NCI-H345 (cell line): ENCODE results near the gene WDR4.
"Not testable (repeated sequence)": the region's sequence is repeated elsewhere in the genome, so short reads cannot be mapped to it uniquely, and the experiment has no call there.

Experiments
- DNase-seq: peaks from one replicate; lab custom pipeline; 2025; lab: John Stamatoyannopoulos, UW

WDR4 gene

DNA sequence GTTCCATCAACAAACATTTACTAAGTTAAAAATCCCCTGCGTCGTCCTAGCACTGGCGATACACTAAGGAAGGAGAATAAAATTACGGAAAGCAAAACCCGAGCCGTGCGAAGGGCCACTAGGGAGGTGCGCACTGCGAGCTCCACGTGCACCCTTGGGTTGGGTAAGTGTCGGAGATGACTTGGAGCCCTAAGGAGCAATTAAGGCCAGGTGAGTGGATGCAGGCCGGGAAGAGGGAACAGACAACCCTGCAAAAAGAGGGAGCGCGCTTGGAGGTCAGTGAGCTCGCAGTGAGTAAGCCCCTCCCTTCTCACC, 704 bp downstream of the WDR4 start:
- DNase-seq, result no peak

DNA sequence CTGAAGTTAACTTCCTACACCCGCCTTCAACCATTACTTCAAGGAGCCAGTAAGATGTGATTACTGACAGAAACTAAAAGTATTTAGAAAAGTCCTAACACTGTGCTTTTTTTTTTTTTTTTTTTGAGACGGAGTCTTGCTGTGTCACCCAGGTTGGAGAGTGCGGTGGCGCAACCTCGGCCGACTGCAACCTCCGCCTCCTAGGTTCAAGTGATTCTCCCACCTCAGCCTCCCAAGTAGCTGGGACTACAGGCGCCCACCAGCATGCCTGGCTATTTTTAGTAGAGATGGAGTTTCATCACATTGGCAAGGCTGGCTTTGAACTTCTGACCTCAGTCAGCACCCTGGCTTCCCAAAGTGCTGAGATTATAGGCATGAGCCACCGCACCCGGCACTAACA, 3.5 kb downstream of the WDR4 start:
- not testable (repeated sequence) for DNase-seq

- DNase-seq, result no peak
Measured at GRCh38 chr21:42873096-42873495, 6.2 kb downstream of the WDR4 start.

GRCh38 chr21:42868196-42868595, 11.1 kb downstream of the WDR4 start:
- no peak for DNase-seq

- peak; percentile 72 for DNase-seq
Measured at GRCh38 chr21:42865776-42866160, 13.6 kb downstream of the WDR4 start.

- DNase-seq, result no peak
Measured at GRCh38 chr21:42864815-42865775, 14.2 kb downstream of the WDR4 start.

GRCh38 chr21:42864286-42864685, 15.1 kb downstream of the WDR4 start:
- no peak for DNase-seq

DNA sequence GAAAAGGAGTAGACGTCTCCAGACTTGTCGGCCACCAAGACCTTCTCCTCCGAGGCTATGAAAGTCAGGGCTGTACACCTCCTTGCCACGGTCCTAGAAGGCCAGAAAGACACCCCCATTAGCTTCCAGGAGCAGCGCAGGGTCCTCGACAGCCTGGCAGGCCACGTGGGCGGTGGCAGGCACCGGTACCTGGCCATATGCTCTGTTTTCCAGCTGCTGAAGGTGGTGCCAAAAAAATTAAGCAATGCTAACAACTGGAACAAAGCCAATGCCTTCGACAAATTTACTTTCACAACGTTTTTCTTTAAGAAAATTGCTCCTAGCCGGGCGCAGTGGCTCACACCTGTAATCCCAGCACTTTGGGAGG, 15.9 kb downstream of the WDR4 start:
- no peak for DNase-seq

DNA sequence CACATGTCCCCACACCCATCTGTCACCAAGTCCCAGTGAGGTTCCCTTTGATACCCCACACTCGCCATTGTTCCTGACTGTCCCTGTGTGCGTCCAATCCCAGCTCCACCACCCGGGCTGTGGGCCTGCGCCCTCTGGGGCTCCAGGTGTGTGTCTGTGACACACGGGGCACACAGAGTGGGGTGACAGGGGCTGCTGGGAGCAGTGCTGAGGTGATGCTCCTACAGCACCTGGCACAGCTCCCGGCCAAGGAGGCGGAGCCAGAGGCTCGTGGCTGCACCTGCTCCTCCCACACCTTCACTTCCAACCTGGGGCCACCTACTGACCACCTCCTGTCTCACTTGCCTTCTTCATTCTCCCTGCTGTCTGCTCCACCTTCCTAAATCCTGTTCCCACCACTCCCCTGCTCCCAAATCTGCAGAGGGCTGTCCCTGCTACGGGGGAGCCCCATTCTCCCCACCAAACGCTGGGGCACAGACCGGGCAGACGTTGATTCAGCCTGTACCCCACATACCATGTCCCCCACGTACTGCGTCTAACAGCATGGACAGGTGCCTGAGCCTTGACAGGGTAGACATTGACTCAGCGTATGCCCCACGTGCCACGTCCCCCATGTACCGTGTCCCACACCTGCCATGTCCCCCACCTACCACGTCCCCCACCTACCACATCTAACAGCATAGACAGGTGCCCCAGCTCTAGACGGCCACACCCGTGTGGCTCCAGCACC, 16.4 kb downstream of the WDR4 start:
- DNase-seq, result peak; percentile 40

GRCh38 chr21:42861848-42862400, 17.4 kb downstream of the WDR4 start:
- DNase-seq, result no peak

DNA sequence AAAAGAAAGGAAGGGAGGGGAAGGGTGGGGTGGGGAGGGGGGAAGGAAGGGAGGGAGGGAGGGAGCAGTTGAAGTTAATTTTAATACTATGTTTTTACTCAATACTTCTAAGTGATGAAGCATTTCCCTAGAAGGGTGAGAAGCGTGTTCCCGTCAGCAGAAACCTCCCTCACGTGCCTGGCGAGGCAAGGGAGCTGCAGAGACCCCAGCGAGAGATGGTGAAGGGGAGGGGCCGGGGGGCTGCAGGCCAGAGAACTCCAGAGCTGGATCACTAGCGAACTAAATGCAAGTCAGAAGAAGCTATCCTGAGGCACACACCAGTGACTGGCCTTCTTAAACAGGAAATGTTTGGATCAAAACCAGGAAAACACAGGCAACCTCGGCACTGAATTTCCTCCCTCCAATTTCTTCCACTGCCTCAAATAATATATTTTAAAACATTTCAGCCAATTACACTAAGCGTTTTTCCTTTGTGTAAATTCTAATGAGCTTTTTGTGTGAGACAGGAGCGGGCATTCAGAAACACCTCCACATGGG, 18.0 kb downstream of the WDR4 start:
- no peak for DNase-seq

GRCh38 chr21:42860345-42860744, 19.0 kb downstream of the WDR4 start:
- DNase-seq, result no peak

- DNase-seq, result no peak
Measured at GRCh38 chr21:42859891-42860230, 19.5 kb downstream of the WDR4 start.

- DNase-seq, result no peak
Measured at GRCh38 chr21:42858957-42859890, 20.1 kb downstream of the WDR4 start.

- DNase-seq, result no peak
Measured at GRCh38 chr21:42858185-42858847, 21.0 kb downstream of the WDR4 start.

DNA sequence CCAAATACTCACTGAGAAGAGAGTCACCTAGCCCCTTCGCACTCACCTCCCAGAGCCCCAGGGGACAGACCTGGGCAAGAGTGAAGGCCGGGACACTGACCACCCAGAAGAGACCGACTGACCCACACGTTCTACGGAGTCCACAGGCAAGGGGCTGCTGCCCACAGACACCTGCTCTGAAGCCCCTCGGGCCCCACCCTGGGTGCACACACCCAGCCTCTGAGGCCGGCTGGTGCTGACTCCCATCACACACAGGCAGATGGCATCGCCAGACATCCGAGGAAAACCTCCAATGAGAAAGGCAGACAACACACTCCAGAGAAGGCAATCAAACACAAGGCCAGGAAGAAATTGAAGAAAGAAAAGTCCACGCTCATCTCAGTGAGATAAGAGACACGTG, 22.1 kb downstream of the WDR4 start:
- DNase-seq, result no peak

GRCh38 chr21:42855937-42856335, 23.4 kb downstream of the WDR4 start:
- no peak for DNase-seq

GRCh38 chr21:42855171-42855936, 24.0 kb downstream of the WDR4 start:
- DNase-seq, result no peak

GRCh38 chr21:42854246-42855010, 24.9 kb downstream of the WDR4 start:
- no peak for DNase-seq

DNA sequence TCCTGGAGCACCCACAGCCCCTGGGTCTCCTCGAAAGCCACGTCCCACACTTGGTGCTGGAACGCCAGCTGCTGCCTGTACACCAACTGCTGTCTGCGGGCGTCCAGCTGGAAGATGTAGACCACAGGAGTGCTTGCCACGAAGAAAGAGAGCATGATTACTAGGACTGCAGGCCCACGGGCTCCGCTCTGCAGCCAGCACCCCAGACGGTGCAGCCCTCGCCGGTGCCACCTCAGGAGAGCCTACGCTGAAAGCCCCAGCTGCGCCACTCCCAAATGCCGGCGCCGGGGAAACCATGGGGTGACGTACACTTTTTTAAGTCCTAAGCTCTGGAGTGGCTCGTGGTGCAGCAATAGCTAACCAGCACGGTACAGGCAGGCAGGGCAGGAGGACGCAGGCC, 25.7 kb downstream of the WDR4 start:
- DNase-seq, result no peak
